Caki2 (cell line): ENCODE data around the gene ARF6. TPM values are rescaled to one million over a fixed set of nuclear protein-coding genes. Genes with fewer than 3 reads are reported as not detected.
A peak's percentile ranks its signal among the peaks of the same experiment; 100 is the strongest.
"Not testable (repeated sequence)": the region's sequence is repeated elsewhere in the genome, so short reads cannot be mapped to it uniquely, and the experiment has no call there.

Experiments
- DNase-seq: peaks from one replicate; pipeline ENCODE4 v3.0.0-alpha.2; 2015; ENCODE audit warnings: low read depth
- in situ Hi-C: cut with HindIII; loops from 2 replicates; pipeline ENCODE4 v1.10.0; 2016; ENCODE audit warnings: low sequenced_read_pairs, low pct_unique_long_range_greater_than_20kb, mixed read lengths
- total RNA-seq: library from RNA; depleted of rRNA; stranded (reverse); fragments of >200 nt; shearing (Covaris generic); gene quantifications from 2 replicates; pipeline ENCODE4 v1.2.3, GENCODE V29; 2014; ENCODE audit warnings: low replicate concordance

Gene ARF6
- total RNA-seq, 1 experiment from 2014 or later = 51.7 TPM

DNA sequence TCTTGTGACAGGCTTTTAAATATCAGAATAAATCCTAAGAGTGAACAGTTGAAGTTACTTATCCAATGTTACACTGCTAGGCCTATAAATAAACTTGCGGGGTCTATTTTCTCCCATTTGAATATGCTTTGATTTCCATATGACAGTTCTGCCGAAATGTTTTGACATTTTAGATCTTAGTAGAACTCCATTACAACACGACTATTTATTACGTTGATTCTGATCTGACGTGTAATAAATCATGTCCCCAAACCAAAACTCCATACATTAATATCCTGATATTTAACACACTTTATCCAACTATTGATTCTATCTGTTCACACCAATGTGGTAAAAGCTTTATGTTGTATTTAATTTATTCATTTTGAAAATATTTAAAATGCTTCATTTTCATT, 24.2 kb upstream of the ARF6 start:
- in situ Hi-C loops = loop anchor here (25.0 kb wide), 1 partner anchor 269 kb away; no protein-coding TSS in a partner anchor
- no peak for DNase-seq

DNA sequence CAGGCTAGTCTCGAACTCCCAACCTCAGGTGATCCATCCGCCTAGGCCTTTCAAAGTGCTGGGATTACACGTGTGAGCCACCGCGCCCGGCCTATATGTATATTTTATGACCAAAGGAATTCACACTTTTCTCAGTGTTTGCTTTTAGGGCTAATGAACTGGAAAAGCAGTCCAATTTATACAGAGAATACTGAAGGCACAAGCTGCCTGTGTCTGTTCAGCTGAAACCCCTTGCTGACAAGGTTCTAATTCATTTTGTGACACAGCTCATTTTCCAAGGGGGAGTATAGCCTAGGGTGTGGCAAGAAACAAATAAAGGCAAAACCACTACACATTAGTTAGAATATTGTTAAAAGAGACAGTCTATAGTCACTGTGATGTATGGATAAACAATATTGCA, 22.0 kb upstream of the ARF6 start:
- in situ Hi-C loops = loop anchor here (25.0 kb wide), 1 partner anchor 266 kb away; no protein-coding TSS in a partner anchor
- peak; percentile 84 for DNase-seq

DNA sequence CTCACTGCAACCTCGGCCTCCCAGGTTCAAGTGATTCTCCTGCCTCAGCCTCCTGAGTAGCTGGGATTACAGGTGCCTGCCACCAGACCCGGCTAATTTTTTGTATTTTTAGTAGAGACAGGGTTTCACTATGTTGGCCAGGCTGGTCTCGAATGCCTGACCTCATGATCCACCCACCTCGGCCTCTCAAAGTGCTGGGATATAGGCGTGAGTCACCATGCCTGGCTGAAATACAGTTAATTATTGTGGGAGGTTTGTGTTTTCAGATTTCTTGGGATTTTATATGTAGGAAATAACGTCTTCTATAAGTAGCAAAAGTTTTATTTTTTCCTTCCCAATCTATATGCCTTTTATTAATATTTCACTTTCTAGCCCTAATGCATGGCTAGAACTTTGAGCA, 19.3 kb upstream of the ARF6 start:
- in situ Hi-C loops = loop anchor here (25.0 kb wide), 1 partner anchor 264 kb away; no protein-coding TSS in a partner anchor
- not testable (repeated sequence) for DNase-seq

DNA sequence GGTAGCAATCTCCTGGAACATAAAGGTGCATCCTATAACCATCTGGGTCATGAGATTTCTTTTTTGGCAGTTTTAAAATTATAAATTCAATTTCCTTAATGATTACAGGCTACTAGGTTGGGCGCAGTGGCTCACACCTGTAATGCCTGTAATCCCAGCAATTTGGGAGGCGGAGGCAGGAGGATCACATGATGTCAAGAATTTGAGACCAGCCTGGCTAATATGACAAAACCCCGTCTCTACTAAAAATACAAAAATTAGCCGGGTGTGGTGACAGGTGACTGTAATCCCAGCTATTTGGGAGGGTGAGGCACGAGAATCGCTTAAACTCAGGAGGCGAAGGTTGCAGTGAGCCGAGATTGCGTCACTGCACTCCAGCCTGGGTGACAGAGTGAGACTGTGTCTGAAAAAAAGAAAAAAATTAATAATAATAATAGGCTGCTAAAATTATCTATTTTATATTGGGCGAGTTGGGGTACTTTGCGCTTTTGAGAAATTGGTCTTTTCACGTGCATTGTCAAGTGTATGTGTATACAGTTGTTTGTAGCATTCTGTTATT, 17.2 kb upstream of the ARF6 start:
- in situ Hi-C loops = no loop called here
- DNase-seq = no peak

DNA sequence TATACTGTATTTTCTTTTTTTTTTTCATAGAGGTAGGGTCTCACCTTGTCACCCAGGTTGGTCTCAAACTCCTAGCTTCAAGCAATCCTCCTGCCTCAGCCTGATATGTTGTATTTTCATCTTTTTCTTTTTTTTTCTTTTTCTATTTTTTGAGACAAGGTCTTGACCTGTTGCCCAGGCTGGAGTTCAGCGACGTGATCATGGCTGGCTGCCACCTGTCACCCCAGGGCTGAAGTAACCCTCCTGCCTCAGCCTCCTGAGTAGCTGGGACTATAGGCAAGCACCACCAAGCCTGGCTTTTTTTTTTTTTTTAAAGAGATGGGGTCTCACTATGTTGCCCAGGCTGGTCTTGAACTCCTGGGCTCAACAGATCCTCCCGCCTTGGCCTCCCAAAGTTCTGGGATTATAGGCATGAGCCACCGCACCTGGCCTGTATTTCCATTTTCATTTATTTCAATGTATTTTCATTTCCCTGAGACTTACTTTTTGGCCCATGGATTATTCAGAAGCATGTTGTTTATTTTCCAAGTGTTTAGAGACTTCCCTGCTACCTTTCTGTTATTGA, 16.2 kb upstream of the ARF6 start:
- in situ Hi-C loops = no loop called here
- no peak for DNase-seq

DNA sequence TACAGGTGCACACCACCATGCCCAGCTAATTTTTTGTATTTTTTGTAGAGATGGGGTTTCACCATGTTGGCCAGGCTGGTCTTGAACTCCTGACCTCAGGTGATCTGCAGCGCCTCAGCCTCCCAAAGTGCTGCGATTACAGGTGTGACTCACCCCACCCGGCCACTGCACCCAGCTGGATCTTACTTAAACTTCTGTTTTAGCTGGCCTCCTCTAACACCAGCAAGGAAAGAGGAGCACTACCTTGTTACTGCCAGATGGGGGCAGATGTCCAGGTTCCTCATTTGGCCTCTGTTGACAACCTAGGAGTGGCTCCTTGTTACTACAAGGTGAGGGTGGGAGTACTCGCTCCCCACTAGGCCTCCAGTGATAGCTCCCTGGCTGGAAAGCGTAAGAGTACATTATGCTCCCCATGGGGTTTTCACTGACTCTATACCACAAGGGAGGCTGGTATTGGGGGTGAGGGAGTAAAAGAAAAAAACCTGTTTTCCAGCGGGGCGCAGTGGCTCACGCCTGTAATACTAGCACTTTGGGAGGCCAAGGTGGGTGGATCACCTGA, 13.2 kb upstream of the ARF6 start:
- in situ Hi-C loops = no loop called here
- peak; percentile 74 for DNase-seq

DNA sequence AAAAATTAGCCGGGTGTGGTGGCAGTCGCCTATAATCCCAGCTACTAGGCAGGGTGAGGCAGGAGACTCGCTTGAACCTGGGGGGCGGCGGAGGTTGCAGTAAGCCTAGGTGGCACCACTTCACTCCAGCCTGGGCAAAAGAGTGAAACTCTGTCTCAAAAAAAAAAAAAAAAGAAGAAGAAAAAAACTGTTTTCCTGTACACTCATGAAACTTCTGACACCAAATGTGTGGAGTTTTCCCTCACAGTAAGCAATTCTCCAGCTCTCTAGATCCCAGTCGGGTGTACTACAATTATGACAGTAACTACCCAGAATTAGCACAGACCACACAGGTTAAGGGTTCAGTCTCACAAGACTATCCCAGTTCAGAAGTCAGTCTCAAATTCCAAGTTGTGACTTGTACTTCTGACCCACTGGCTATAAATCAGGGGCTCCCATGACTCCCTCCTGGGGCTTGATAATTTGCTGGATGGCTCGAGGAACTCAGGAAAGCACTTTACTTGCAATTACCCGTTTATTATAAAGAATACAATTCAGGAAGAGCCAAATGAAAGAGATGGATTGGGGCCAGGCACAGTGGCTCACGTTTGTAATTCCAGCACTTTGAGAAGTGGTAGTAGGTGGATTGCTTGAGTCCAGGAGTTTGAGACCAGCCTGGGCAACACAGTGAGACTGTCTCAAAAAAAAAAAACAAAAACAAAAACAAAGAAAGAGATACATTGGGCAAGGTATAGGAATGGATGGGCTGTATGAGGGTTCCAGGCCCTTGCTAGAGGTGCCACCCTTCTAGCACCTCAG, 12.4 kb upstream of the ARF6 start:
- in situ Hi-C loops = no loop called here
- DNase-seq = peak; percentile 74

DNA sequence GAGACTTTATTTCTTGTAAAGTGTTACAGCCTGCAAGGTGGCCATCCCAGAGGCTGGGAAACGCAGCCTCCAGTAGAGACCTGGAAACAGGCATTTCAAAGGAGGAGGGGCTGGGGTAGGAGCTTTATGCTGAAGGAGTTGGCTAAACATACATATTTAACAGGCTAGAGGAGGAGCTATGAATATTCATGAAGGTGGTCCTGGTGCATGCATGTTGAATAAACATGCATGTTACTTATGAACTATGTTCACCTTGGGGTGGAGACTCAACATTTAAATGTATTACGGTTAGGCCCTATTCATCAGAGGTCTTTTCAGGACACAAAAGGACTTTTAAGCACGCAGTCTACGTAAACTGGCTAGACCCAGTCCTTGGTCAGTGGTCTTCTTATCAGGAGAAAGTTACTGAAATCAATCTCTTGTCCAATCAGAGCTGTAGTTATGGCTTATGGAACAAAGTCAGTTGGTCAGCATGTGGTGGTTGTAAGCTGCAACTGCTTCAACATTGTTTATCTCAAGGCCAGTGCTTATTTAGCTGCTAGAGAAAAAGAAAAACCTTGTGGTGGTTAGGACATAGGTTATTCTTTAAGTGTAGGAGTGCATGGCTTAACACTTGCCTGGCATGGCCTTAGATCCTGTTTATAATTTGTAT, 11.4 kb upstream of the ARF6 start:
- in situ Hi-C loops = no loop called here
- no peak for DNase-seq

DNA sequence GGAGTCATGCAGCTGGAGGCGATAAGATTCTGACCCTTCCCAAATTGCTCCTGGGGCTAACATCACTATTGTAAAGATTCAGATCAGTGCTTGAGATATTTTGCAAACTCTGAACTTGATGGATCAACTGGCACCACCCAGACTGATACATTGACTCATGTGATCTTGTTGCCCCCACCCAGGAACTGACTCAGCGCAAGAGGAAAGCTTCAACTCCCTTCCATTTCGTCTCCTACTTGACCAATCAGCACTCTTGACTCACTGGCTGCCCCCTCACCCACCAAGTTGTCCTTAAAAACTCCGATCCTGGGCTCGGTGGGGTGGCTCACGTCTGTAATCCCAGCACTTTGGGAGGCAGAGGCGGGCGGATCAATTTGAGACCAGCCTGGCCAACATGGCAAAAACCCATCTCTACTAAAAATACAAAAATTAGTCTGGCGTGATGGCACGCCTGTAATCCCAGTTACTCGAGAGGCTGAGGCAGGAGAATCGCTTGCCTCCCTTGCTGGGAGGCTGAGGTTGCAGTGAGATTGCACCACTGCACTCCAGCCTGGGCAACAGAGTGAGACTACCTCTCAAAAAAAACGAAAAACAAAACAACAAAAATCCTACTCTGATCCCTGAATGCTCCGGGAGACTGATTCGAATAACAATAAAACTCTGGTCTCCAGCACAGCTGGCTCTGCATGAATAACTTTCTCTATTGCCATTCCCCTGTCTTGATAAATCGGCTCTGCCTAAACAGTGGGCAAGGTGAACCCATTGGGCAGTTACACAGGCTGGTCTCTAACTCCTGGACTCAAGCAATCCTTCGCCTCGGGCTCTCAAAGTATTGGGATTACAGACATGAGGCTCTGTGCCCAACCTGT, 9.8 kb upstream of the ARF6 start:
- DNase-seq = no peak
- in situ Hi-C loops = no loop called here

DNA sequence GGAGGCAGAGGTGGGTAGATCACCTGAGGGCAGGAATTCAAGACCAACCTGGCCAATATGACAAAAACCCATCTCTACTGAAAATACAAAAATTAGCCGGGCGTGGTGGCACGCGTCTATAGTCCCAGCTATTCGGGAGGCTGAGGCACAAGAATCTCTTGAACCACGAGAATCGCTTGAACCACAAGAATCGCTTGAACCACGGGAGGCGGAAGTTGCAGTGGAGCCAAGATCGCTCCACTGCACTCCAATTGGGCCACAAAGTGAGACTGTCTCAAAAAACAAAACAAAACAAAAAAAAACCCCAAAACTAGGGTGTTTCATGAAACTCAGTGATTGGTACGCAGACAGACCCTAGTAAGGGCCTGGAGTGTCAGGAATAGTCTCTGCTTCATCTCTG, 6.4 kb upstream of the ARF6 start:
- DNase-seq = no peak
- in situ Hi-C loops = no loop called here

DNA sequence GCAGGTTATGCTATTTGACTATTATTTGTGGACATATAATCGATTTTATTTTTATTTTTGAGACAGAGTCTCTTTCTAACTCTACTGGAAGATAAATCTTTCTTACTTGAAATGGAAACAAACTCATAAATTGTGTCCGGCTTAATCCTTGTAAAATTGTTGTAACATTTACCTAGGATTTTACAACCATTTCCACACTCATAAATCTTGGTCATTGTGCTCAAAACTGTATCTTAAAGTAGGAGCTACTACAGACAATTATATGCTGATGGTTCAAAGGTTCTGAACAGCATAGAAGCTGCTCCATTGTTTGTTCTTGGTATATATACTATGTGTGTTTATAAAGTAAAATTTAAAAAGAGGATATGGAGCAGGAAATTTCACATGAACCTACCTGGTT, 4.6 kb upstream of the ARF6 start:
- no peak for DNase-seq
- in situ Hi-C loops = no loop called here

DNA sequence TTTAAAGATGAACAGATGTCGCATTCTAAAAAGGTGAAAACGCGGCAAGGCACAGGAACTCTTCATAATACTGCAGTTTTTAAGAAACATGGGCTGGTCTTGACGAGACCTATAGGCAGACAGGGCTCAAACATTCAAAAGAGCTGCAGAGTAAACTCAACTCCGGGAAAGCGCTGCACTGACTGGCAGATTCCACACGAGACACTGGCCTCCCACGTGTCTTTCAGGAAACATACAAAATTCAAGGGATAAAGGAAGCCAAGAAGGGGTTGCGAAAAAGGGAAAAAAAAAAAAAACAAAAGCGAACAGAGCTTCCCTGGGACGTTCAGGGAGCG, 614 bp upstream of the ARF6 start:
- in situ Hi-C loops = no loop called here
- no peak for DNase-seq

DNA sequence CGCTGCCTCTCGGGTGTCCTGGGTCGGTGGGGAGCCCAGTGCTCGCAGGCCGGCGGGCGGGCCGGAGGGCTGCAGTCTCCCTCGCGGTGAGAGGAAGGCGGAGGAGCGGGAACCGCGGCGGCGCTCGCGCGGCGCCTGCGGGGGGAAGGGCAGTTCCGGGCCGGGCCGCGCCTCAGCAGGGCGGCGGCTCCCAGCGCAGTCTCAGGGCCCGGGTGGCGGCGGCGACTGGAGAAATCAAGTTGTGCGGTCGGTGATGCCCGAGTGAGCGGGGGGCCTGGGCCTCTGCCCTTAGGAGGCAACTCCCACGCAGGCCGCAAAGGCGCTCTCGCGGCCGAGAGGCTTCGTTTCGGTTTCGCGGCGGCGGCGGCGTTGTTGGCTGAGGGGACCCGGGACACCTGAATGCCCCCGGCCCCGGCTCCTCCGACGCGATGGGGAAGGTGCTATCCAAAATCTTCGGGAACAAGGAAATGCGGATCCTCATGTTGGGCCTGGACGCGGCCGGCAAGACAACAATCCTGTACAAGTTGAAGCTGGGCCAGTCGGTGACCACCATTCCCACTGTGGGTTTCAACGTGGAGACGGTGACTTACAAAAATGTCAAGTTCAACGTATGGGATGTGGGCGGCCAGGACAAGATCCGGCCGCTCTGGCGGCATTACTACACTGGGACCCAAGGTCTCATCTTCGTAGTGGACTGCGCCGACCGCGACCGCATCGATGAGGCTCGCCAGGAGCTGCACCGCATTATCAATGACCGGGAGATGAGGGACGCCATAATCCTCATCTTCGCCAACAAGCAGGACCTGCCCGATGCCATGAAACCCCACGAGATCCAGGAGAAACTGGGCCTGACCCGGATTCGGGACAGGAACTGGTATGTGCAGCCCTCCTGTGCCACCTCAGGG, 679 bp downstream of the ARF6 start:
- DNase-seq = peak; percentile 61
- in situ Hi-C loops = no loop called here

DNA sequence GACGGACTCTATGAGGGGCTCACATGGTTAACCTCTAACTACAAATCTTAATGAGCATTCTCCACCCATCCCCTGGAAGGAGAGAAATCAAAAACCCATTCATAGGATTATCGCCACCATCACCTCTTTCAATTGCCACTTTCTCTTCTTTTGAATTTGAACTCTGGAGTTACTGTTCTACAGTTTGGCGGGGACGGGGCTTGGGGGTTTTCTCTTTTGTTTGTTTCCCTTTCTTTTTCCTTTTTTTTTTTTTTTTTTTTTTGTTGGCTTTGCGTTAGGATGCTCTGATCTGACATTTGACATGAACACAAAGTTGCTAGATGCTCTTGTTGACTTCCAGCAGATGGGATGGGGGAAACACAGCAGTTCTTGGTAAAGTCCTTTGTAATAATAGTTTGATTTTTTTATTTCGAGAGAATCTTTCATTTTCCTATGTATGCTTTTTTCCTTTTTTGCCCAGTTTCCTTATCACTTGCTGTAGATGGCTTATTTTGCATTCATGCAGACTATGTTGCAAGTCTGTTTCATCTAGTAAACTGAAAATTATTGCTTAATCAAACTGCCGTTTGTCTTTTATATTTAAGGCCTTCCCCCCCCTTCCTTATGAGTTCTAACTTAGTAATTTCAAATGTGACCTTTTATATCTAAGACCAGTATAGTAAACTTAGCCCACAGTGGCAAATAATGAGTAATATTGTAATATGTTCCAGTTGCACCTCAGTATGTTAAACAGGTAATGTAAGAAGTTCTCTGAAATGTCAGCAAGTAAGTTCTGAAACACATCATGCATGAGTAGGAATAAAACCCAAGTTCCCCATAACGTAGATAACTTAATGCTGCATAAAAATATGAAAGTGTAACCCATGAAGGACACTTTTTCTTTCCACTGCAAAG, 1.6 kb downstream of the ARF6 start:
- in situ Hi-C loops = not testable (repeated sequence)
- DNase-seq = peak; percentile 45

DNA sequence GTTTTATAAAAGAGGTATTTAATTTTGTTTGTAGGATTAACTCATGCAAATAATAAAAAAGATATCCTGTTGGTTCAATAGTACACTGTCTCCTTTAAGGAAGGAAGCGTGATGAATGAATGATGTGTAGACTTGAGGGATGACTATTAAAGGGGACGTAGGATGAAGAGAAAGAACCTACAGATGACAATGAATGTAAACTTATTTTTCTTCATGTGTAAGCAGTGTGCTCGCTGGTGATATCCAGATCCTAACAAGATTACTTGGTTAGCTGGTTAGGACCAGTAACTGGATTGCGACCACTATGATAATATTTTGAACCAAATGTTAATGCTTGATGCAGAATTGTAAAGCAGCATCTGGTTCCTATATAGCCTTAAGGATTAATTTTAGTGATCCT, 2.6 kb downstream of the ARF6 start:
- in situ Hi-C loops = no loop called here
- no peak for DNase-seq

DNA sequence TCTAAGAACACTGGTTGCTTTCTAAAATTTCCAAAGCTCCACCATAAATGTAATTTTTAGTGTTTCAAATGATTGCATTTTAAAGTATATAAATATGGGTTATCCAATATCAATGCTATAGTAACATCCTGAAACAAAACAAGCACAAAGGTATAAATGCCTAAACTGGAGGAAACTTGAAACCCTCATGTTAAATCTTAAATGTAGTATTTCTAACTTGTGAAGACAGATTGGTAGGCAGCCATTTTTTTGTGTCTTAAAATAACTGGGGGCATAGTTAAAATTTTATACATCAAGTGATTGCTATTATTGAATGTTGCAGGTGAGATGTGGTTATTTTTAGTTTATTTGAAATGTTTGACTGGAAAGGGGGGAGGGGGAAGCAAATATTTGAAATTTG, 3.4 kb downstream of the ARF6 start:
- not testable (repeated sequence) for DNase-seq

More for the DNA sequence above, 3.4 kb downstream of the ARF6 start:
- in situ Hi-C loops = not testable (repeated sequence)
